HG03175 (cell line): ENCODE measurements around the gene SUN2.
"Not testable (repeated sequence)": the region's sequence is repeated elsewhere in the genome, so short reads cannot be mapped to it uniquely, and the experiment has no call there.

Source experiments
- ATAC-seq: cut with Tn5 transposase; IDR thresholded peaks from one replicate; pipeline ENCODE4 v1.9.1; 2021; ENCODE audit warnings: mild to moderate bottlenecking, moderate library complexity; ENCODE audit not compliant: unreplicated experiment

Gene SUN2, protein sequence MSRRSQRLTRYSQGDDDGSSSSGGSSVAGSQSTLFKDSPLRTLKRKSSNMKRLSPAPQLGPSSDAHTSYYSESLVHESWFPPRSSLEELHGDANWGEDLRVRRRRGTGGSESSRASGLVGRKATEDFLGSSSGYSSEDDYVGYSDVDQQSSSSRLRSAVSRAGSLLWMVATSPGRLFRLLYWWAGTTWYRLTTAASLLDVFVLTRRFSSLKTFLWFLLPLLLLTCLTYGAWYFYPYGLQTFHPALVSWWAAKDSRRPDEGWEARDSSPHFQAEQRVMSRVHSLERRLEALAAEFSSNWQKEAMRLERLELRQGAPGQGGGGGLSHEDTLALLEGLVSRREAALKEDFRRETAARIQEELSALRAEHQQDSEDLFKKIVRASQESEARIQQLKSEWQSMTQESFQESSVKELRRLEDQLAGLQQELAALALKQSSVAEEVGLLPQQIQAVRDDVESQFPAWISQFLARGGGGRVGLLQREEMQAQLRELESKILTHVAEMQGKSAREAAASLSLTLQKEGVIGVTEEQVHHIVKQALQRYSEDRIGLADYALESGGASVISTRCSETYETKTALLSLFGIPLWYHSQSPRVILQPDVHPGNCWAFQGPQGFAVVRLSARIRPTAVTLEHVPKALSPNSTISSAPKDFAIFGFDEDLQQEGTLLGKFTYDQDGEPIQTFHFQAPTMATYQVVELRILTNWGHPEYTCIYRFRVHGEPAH

DNA sequence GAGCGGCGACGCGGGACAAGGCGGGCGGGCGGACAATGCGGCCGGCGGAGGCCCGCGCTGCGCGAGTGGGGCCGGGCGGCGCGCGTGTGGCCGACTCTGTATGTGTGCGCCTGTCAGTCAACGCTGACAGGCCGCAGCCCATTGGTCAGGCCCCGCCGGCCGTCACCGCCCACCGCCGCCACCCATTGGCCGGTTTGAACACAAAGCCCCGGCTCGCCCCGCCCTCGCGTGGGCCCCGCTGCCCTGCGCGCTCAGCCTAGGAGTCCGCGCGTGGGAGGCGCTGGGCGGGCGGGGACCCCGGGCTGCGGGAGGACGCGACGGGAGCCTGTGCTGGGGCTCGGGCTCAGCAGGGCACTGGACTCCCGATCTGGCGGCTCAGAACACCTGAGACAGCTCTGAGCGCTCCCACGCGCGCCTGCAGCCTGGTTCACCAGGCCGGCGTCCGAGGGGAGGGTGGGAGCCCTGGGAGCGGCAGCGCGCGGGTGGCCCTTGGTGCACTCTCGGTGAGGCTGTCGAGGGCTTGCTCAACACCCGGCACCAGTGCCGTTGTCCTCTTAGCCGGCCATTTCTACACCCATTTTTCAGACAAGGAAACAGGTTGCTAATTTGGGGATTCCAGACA is at the start of gene SUN2:
Gene SUN2, minus strand, starts transcription at position 88 of the 622 bp plus-strand sequence. CDS start 3,370 bp downstream, outside the sequence.
- ATAC-seq: peak; percentile 58

- not testable (repeated sequence) for ATAC-seq
Observed at GRCh38 chr22:38805041-38805593, 49.3 kb upstream of the SUN2 start.

DNA sequence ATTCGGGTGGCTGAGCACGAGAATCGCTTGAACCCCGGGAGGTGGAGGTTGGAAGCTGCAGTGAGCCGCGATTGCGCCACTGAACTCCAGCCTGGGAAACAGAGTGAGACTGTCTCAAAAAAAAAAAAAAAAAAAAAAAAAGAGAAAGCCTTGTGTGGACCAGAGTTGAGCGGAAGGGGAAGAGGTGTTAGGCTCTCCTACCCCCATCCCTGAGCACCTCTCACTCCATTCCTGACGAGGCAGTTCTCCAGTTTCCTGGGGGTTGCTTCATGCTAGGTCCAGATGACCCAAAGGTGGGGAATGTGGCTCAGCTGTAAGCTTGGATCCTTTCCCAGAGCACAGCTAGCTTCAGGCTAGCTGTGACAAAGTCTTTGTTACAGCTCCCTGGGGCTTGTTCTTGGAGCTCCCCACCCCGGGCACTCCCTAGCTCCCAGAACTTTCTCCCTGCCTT is 46.9 kb upstream of the SUN2 start:
- no peak for ATAC-seq

GRCh38 chr22:38799265-38800002 is 43.6 kb upstream of the SUN2 start:
- no peak for ATAC-seq

DNA sequence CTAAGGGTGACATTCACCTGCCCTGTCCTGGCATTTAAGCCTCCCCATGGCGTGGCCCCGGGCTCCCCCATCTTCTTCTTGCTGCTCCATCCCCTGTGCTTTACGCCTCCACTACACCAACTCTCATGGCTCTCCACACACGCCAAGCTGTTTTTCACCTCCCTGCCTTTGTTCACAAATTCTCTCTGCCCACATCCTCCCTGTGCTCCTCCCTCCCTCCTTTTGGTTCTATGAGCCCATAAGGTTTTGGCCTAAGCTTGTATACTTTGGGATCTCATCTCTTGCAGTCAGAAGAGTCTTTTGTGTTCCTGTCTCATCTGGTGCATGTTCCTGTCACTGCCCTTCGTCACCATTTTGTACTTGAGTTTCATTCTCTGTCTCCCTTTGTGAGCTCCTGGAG is 42.7 kb upstream of the SUN2 start:
- ATAC-seq: no peak

- ATAC-seq: no peak
Observed at GRCh38 chr22:38796262-38796957, 40.6 kb upstream of the SUN2 start.

DNA sequence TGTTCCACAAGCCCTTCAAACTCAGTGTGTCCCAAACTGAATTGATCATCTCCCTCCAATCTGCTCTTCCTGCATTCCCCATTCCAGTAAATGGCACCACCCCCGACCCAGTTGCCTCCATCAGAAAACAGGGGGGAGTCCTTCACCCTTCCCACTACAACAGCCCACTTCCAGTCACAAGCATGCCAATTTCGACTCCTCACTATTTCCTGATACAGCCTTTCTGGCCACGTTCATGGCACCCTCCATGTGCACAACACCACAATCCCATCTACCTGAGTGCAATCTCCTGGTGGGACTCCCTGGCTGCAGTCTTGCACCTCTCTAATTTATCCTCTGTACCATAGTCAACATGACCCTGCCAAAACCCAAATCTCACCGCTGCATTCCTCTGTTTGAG is 39.8 kb upstream of the SUN2 start:
- no peak for ATAC-seq

DNA sequence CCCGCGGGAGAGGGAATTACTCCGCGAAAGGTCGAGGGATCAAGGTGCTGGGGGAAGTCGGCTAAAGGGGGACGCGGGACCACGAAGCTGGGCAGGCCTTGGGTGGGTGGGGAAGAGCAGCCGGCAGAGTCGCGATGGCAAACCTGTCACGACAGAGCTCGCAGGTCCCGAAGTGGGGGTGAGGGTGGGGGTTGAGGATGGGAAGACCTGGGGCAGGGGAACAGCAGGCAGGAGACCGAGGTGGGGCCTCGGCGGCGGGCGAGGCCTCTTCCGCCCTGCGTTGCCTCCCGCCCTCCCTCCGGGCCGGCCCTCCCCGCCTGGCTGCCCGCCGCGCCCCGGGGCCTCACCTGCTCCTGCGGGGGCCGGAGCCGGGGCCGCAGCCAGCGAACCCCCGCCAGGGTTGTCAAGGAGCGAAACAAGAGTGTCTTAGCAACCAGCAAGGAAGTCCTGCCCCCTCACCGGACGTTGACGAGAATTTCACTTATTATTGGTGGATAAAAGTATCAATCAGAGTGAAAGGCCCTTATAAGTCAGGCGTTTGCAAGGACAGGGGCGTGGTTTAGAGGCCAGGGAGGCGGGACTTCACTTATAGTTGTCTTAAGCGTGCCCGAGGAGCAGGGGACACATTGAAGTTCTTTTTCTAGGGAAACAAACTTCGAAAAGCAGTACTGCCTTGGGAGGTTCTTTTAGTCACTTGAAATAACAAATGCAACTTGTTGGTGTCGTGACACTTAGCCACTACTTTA is 38.1 kb upstream of the SUN2 start, which contains the start of gene DNAL4:
Gene DNAL4, minus strand, starts transcription at position 423 of the 746 bp plus-strand sequence. CDS start 11,412 bp downstream, outside the sequence.
- peak; percentile 94 for ATAC-seq

GRCh38 chr22:38793317-38793716 is 37.5 kb upstream of the SUN2 start:
- no peak for ATAC-seq

GRCh38 chr22:38792833-38793232 is 37.0 kb upstream of the SUN2 start:
- no peak for ATAC-seq

DNA sequence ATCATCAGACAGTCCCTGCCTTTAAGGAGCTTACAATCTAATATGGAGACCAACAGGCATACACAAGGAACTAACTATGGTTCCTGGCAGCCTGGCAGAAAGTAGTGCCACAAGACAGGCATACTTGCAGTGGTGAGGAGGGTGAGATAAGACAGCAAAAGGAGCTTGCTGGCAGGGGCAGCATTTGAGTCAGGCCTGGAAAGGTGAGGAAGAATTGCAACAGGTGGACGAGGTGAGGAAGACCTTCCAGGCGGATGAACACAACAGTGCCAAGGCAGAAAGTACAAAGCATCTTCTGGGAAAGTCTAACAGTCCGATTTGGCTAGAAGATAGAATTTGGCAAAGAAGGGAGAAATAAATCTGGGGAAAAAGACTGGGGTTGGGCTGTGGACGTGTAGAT is 33.8 kb upstream of the SUN2 start:
- ATAC-seq: no peak

GRCh38 chr22:38788846-38789245 is 33.0 kb upstream of the SUN2 start:
- no peak for ATAC-seq

GRCh38 chr22:38788021-38788816 is 32.4 kb upstream of the SUN2 start:
- no peak for ATAC-seq

GRCh38 chr22:38786631-38787030 is 30.8 kb upstream of the SUN2 start:
- no peak for ATAC-seq

DNA sequence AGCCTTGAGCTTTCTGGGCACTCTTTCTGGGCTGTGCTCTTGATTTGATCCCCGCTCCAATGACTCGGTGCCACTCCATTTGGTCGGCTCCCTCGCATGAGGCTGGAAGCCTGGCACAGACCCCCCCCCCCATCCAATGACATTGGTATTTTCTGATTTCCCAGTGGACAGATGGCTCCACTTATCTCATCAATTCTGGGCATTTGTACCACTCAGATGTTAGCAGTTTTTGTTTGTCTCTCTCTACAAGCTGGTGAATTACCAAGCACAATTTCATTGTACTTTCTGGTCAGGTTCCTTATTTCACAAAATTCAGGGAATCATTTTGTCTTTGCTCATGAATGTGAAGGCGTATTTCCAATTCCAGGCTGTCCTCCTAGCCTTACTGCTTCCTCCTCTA is 29.1 kb upstream of the SUN2 start:
- ATAC-seq: no peak

DNA sequence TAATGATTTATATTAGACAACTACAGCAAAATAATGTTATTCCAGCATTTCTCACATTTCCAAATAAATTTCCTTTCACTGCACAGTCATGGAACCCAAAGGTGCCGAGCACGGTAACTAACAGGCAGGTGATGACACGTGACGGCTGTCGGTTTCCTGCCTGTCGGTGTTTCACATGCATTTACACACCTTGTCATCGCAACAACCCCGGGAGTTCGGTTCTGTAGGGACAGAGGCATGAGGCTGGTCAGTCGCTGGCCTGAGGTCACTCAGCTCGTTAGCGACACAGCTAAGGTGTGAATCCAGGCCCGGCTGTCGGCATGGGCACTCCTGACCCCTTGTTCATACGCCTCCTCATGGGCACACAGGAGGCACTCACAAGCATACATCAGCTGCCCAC is 28.2 kb upstream of the SUN2 start:
- no peak for ATAC-seq

DNA sequence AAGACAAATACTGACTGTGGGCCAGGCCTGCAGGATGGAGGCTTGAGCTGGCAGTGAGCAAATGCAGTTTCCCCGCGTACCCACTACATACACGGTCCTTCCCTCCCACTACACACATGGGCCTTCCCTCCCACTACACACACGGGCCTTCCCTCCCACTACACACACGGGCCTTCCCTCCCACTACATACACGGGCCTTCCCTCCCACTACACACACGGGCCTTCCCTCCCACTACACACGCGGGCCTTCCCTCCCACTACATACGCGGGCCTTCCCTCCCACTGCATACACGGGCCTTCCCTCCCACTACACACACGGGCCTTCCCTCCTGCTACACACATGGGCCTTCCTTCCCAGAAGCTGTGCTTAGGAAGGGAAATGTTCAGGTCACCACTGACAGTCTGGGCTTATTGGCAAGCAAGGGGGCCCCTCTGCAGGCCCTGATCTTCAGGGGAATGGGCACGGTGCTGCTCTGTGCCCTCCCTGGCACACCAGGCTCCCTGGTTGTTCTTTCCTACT is 27.4 kb upstream of the SUN2 start:
- no peak for ATAC-seq

GRCh38 chr22:38782402-38783094 is 26.8 kb upstream of the SUN2 start:
- no peak for ATAC-seq
